Immature natural killer cell (primary cell): Measurements from ENCODE around the gene BAZ1A. TPM values are rescaled to one million over a fixed set of nuclear protein-coding genes. Genes with fewer than 3 reads are reported as not detected.

Source experiments
- DNase-seq, 3 donors: peaks; one replicate each; pipeline ENCODE4 v3.0.0; 2022; ENCODE audit warnings: mixed read lengths in 1 of 3
- H3K27ac Mint-ChIP-seq, 6 donors: one replicate each; pipeline ENCODE4 v1.8.0; 2020; ENCODE audit warnings: mixed read lengths in 6 of 6, mild to moderate bottlenecking in 5 of 6, inconsistent platforms in 4 of 6, moderate library complexity in 3 of 6
- H3K27me3 Mint-ChIP-seq, 3 donors: one replicate each; pipeline ENCODE4 v1.8.0; 2020 to 2021; ENCODE audit warnings: low read depth in 3 of 3, mild to moderate bottlenecking in 3 of 3, mixed read lengths in 3 of 3, moderate library complexity in 3 of 3, inconsistent platforms in 1 of 3
- H3K36me3 Mint-ChIP-seq, 3 donors: one replicate each; pipeline ENCODE4 v1.8.0; 2020; ENCODE audit warnings: mixed read lengths in 3 of 3, inconsistent platforms in 2 of 3, mild to moderate bottlenecking in 2 of 3
- H3K4me1 Mint-ChIP-seq, 2 donors: one replicate each; pipeline ENCODE4 v1.8.0; 2020; ENCODE audit warnings: inconsistent platforms in 2 of 2, mild to moderate bottlenecking in 2 of 2, mixed read lengths in 2 of 2, moderate library complexity in 1 of 2
- H3K4me3 Mint-ChIP-seq, 5 donors: one replicate each; pipeline ENCODE4 v1.8.0; 2020; ENCODE audit warnings: mild to moderate bottlenecking in 5 of 5, mixed read lengths in 5 of 5, inconsistent platforms in 3 of 5, moderate library complexity in 3 of 5
- H3K9me3 Mint-ChIP-seq, 6 donors: one replicate each; pipeline ENCODE4 v1.8.0; 2020; ENCODE audit warnings: mild to moderate bottlenecking in 6 of 6, mixed read lengths in 6 of 6, inconsistent platforms in 4 of 6, moderate library complexity in 3 of 6
- polyA plus RNA-seq, 3 donors: library from polyadenylated mRNA; unstranded; fragments of 300-500 nt; fragmentation: Illumina TruSeq; gene quantifications; one replicate each; pipeline ENCODE4 v1.2.3, GENCODE V29; 2021

BAZ1A gene, protein sequence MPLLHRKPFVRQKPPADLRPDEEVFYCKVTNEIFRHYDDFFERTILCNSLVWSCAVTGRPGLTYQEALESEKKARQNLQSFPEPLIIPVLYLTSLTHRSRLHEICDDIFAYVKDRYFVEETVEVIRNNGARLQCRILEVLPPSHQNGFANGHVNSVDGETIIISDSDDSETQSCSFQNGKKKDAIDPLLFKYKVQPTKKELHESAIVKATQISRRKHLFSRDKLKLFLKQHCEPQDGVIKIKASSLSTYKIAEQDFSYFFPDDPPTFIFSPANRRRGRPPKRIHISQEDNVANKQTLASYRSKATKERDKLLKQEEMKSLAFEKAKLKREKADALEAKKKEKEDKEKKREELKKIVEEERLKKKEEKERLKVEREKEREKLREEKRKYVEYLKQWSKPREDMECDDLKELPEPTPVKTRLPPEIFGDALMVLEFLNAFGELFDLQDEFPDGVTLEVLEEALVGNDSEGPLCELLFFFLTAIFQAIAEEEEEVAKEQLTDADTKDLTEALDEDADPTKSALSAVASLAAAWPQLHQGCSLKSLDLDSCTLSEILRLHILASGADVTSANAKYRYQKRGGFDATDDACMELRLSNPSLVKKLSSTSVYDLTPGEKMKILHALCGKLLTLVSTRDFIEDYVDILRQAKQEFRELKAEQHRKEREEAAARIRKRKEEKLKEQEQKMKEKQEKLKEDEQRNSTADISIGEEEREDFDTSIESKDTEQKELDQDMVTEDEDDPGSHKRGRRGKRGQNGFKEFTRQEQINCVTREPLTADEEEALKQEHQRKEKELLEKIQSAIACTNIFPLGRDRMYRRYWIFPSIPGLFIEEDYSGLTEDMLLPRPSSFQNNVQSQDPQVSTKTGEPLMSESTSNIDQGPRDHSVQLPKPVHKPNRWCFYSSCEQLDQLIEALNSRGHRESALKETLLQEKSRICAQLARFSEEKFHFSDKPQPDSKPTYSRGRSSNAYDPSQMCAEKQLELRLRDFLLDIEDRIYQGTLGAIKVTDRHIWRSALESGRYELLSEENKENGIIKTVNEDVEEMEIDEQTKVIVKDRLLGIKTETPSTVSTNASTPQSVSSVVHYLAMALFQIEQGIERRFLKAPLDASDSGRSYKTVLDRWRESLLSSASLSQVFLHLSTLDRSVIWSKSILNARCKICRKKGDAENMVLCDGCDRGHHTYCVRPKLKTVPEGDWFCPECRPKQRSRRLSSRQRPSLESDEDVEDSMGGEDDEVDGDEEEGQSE (N-terminal part only)
- polyA plus RNA-seq: 10 to 100 TPM in 1 of 3 donors, 1 to 10 TPM in 2; 4.0 to 17.6 (median 8.3) TPM

DNA sequence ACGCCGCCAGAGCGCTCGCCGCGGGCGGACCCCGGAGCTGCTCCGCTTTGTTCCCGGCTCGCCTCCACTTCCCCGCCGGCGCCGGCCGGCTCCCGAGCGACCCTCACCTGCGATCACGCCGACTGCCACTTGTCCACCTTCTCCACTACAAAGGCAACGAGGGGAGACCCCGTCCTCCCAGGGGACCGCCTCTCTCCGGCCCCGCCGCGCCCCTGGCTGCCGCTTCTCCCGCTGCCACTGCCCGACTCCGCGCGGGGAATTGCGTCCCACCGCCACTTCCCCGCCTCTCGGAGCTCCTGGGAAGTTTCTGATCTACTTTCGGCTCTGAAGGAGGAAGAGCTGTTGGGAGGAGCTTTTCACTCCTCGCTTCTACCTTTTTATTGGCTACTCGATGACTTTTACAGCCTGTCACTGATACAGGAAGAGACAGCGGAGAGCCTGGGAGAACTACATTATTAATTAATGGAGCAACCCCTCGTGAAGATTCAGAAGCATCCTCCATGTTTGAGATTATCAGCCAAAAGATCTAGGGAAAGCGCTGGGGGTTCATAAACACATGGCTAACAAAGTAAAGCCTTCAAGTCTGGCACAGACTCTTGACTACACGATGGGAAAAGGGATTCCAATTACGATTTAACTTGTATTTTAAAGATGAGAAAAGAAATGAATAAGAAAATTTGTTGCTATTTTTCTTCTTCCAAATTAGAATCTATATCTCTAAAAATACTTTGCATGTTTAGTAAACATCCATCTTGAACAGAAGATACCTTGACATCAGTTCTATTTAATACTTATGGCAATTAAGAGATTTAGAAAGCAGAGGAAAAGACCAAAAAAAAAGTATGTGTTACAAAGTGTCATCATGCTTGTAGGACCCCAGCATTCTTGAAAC, at the start of gene BAZ1A:
BAZ1A (minus strand) TSS at position 330 of the 892 bp plus-strand sequence. CDS start 756 bp downstream, outside the sequence.
- Mint-ChIP-seq H3K4me3 (peak within 1 kb of the TSS; percentile 99 to 100 (median 100)), H3K27me3 (peaks cover 13 to 26% (median 16%) of the 10 kb centered on the region in 3 donors), H3K27ac (peak within 1 kb of the TSS; percentile 98 to 100 (median 99)), H3K36me3 (no peaks in the 10 kb centered on the region), H3K9me3 (no peaks in the 10 kb centered on the region), H3K4me1 (peaks cover 32 to 45% of the 10 kb centered on the region in 2 donors)
- DNase-seq: peak; percentile 46 to 53 (median 50)

DNA sequence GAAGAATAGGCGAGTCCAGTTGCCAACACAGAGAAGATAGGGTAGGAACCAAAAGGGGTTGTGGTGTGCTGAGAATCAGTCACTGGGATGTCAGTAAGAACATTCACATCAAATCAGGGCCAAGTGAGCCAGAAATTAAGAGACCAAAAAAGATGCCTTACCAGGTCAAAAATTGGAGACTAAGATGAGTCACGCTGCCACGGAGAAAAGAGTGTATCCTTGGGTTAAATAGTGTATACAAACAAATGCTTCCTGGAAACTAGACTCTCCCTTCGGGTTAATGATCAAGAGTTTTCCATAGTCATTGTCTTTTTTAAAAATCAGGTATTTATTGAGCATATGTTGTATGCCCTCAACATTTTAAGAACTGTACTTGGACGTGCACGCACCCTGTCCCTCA, 45.2 kb upstream of the BAZ1A start:
- Mint-ChIP-seq H3K4me3 (no peak overlapping the region), H3K27me3 (peaks cover 0 to 2% (median 0%) of the 10 kb centered on the region in 3 donors), H3K9me3 (peaks cover 0 to 1% (median 0%) of the 10 kb centered on the region in 6 donors), H3K4me1 (no peaks in the 10 kb centered on the region), H3K36me3 (peaks cover 0 to 6% (median 0%) of the 10 kb centered on the region in 3 donors), H3K27ac (no peak overlapping the region)
- no peak for DNase-seq

DNA sequence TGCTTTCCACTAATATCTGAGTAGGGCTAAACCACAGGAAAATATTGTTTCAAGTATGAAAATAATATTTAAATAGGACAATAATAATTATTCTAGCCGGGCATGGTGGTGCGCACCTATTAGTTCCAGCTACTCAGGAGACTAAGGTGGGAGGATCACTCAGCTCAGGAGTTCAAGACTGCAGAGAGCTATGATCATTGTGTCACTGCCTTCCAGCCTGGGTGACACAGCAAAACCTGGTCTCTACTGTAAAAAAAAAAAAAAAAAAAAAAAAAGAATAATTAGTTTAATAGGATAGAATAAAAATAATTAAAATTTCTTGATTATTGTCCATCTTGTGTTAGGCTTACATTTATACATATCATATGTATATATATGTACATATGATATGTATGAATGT, 38.5 kb upstream of the BAZ1A start:
- no peaks in the 10 kb centered on the region for H3K36me3 Mint-ChIP-seq
- peaks cover 0 to 1% (median 0%) of the 10 kb centered on the region in 3 donors for H3K27me3 Mint-ChIP-seq
- no peak for DNase-seq
- H3K27ac Mint-ChIP-seq: no peak overlapping the region
- no peaks in the 10 kb centered on the region for H3K9me3 Mint-ChIP-seq
- no peak overlapping the region for H3K4me3 Mint-ChIP-seq
- H3K4me1 Mint-ChIP-seq: no peaks in the 10 kb centered on the region

DNA sequence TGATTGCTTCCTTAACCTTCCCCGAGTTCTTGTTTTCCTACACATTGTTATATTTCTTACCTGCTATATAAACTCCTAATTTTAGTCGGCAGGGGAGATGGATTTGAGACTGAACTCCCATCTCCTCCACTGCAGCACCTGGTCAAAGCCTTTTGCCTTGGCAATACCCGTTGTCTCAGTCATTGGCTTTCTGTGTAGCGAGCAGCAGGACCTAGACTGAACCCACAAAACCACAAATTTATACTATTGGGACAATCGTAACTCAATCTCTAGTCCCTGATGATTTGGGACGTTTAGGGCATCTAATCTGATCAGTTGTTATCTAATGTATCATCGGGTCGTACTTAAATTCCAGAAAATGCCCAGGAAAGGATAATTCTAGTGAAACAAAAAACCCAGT, 37.8 kb upstream of the BAZ1A start:
- Mint-ChIP-seq H3K27me3 (peaks cover 0 to 1% (median 0%) of the 10 kb centered on the region in 3 donors), H3K36me3 (no peaks in the 10 kb centered on the region), H3K9me3 (no peaks in the 10 kb centered on the region), H3K27ac (no peak overlapping the region), H3K4me3 (no peak overlapping the region), H3K4me1 (no peaks in the 10 kb centered on the region)
- DNase-seq: no peak

DNA sequence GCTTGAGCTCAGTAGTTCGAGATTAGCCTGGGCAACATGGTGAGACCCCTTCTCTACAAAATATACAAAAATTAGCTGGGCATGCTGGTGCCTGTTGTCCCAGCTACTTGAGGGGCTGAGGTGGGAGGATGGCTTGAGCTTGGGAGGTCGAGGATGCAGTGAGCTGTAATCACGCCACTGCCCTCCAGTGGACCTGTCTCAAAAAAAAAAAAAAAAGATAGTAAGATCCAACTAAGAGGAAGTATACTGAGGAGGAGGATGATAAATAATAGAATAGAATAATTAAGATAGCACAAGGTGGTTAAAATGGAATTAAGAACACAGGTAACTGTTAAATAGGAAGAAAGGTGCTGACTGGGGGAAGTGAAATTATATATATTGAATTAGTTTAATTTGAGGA, 37.0 kb upstream of the BAZ1A start:
- H3K4me1 Mint-ChIP-seq: no peaks in the 10 kb centered on the region
- no peak for DNase-seq
- H3K36me3 Mint-ChIP-seq: no peaks in the 10 kb centered on the region
- no peaks in the 10 kb centered on the region for H3K9me3 Mint-ChIP-seq
- no peak overlapping the region for H3K27ac Mint-ChIP-seq
- H3K4me3 Mint-ChIP-seq: no peak overlapping the region
- peaks cover 0 to 1% (median 0%) of the 10 kb centered on the region in 3 donors for H3K27me3 Mint-ChIP-seq

DNA sequence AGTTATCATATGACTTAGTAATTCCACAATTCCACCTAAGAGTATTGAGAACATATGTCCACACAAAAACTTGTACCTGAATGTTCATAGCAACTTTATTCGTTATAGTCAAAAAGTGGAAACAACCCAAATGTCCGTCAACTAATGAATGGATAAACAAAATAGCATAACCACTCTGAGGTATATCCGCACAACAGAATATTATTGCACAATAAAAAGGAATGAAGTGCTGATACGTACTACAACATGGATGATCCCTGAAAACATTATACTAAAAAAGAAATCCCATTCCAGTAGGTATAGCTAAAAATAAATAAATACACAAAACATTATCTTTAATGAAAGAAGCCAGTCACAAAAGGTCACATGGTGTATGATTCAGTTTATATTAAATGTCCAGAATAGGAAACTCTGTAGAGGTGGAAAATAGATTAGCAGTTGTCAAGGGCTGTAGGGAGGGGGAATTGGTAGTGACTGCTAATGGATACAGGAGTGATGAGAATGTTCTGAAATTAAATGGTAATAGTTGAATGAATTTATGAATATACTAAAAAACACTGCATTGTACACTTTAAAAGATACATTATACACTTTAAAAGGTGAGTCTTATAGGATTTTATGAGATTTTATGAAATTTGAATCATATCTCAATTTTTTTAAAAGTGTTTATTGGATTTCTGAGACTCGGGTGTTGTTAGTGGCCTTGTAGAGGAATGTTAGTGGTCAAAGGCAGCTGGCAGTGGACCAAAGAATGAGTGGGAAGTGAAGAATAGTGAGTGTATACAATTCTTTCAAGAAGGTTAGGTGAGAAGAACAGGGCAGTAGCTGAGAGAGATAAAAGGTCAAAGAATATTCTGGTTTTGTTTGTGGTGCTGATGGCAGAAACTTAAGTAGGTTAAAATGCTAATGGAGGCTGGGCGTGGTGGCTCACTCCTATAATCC, 36.3 kb upstream of the BAZ1A start:
- no peak for DNase-seq
- H3K4me3 Mint-ChIP-seq: no peak overlapping the region
- H3K36me3 Mint-ChIP-seq: no peaks in the 10 kb centered on the region
- peaks cover 0 to 1% (median 0%) of the 10 kb centered on the region in 3 donors for H3K27me3 Mint-ChIP-seq
- H3K27ac Mint-ChIP-seq: peak overlapping the region in 1 of 6 donors; percentile 15
- H3K9me3 Mint-ChIP-seq: no peaks in the 10 kb centered on the region
- H3K4me1 Mint-ChIP-seq: no peaks in the 10 kb centered on the region

DNA sequence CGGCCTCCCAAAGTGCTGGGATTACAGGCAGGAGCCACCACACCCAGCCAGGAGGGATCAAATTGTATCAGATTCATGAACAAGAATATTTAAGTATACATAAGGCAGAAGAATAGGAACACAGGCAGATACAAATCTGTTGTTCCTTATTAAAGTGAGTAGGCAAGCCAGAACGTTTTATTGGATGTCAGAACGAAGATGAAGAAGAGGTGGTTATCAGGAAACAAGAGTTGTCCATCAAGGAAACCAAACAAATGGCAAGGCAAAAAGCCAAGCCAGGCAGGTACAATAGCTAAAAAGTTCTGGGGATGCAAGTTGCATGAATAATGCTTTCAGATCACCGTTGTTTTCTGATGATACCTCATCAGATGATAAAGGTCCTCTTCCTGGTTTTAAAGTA, 31.1 kb upstream of the BAZ1A start:
- Mint-ChIP-seq H3K36me3 (no peaks in the 10 kb centered on the region), H3K27me3 (peaks cover 0 to 1% (median 0%) of the 10 kb centered on the region in 3 donors), H3K27ac (no peak overlapping the region), H3K4me3 (no peak overlapping the region), H3K4me1 (no peaks in the 10 kb centered on the region), H3K9me3 (no peaks in the 10 kb centered on the region)
- DNase-seq: no peak

DNA sequence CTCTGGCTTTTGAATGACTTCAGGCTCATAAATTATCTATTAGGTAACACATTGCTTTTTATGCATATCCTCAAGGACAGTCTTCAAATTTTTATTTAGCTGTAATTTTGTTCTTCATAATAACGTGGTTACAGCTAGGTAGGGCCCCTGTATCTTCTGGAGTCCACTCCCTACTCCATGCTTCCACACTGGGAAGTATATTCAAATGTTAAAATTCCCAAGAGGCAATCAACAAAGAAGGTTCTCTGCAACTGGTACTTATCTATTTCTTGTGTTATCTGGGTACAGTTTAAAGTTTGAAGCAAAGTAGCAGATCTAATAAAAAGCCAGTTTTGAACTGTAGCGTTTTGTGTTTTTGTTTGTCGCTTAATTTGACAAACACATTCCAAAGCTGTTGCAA, 20.1 kb upstream of the BAZ1A start:
- no peaks in the 10 kb centered on the region for H3K36me3 Mint-ChIP-seq
- H3K9me3 Mint-ChIP-seq: no peaks in the 10 kb centered on the region
- no peak for DNase-seq
- no peaks in the 10 kb centered on the region for H3K4me1 Mint-ChIP-seq
- no peak overlapping the region for H3K4me3 Mint-ChIP-seq
- no peaks in the 10 kb centered on the region for H3K27me3 Mint-ChIP-seq
- no peak overlapping the region for H3K27ac Mint-ChIP-seq

DNA sequence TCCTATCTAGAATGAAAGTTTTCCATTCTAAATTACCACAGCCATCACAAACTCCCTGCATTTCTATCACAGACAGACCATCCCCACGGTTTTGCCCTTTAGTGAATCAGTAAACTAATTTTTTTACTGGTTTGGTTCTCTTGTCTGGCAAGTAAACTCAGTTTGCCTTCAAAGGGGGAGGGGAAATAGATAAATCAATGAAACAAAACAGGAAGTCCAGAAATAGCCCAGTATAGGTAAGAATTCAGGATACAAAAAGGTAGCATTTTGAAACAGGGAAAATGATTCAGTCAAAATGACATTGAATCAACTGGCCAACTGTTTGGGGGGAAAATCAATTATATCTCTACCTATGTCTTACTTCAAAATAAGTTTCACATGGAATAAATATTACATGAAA, 15.8 kb upstream of the BAZ1A start:
- no peak for DNase-seq
- Mint-ChIP-seq H3K27me3 (no peaks in the 10 kb centered on the region), H3K27ac (no peak overlapping the region), H3K9me3 (no peaks in the 10 kb centered on the region), H3K36me3 (no peaks in the 10 kb centered on the region), H3K4me1 (no peaks in the 10 kb centered on the region), H3K4me3 (no peak overlapping the region)

DNA sequence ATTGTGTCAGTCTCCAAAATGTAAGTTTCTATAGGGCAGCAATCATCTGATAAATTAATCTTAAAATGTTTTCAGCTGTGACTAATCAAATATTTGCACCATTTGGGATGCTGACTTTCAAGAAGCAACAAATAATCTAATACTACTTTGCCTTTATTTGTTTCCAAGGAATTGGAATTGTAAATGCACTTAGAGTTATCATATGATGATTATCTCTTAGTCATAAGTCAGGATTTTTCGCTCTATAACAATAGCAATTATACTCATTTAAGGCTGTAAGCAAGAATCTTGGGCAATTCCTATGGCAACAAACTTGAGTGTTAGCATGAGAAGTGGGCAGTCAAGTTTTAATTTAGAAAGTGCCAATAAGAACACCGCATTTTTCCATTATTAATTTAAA, 13.0 kb upstream of the BAZ1A start:
- H3K4me1 Mint-ChIP-seq: no peaks in the 10 kb centered on the region
- DNase-seq: no peak
- no peaks in the 10 kb centered on the region for H3K36me3 Mint-ChIP-seq
- H3K4me3 Mint-ChIP-seq: no peak overlapping the region
- H3K27me3 Mint-ChIP-seq: no peaks in the 10 kb centered on the region
- H3K27ac Mint-ChIP-seq: no peak overlapping the region
- H3K9me3 Mint-ChIP-seq: no peaks in the 10 kb centered on the region

DNA sequence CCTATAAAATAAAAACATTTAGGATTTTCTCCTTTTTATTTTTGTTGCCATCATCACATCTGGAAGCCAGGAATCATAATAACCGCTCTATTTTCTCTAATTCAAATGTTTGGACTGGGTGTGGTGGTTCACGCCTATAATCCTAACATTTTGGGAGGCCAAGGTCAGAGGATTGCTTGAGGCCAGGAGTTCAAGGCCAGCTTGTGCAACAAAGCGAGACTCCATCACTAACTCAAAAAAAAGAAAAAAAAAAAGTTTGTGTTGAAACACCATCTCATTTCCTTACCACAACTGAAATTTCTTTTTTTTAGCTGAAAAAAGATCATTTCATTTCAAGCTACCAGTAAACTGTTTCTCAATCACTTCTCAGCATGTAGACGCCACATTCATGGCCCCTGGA, 8.8 kb upstream of the BAZ1A start:
- Mint-ChIP-seq H3K36me3 (no peaks in the 10 kb centered on the region), H3K27me3 (no peaks in the 10 kb centered on the region), H3K27ac (no peak overlapping the region), H3K4me3 (no peak overlapping the region), H3K9me3 (no peaks in the 10 kb centered on the region), H3K4me1 (no peaks in the 10 kb centered on the region)
- no peak for DNase-seq
